COLO668 (cell line): ENCODE data around the gene CCDC148.
"Not testable (repeated sequence)": the region's sequence is repeated elsewhere in the genome, so short reads cannot be mapped to it uniquely, and the experiment has no call there.

Source experiments
- DNase-seq: peaks from one replicate; lab custom pipeline; 2025; ENCODE audit not compliant: unreplicated experiment; lab: John Stamatoyannopoulos, UW

Gene CCDC148

GRCh38 chr2:158297606-158298005, 158.9 kb downstream of the CCDC148 start:
- DNase-seq, result no peak

- no peak for DNase-seq
Observed at GRCh38 chr2:158297120-158297519, 159.4 kb downstream of the CCDC148 start.

GRCh38 chr2:158293722-158294121, 162.8 kb downstream of the CCDC148 start:
- DNase-seq, result no peak

- DNase-seq, result no peak
Observed at GRCh38 chr2:158291544-158292180, 164.9 kb downstream of the CCDC148 start.

- DNase-seq, result no peak
Observed at GRCh38 chr2:158290225-158290624, 166.3 kb downstream of the CCDC148 start.

- no peak for DNase-seq
Observed at GRCh38 chr2:158276619-158277471, 179.7 kb downstream of the CCDC148 start.

GRCh38 chr2:158273791-158274190, 182.8 kb downstream of the CCDC148 start:
- DNase-seq, result no peak

GRCh38 chr2:158270536-158270935, 186.0 kb downstream of the CCDC148 start:
- no peak for DNase-seq

GRCh38 chr2:158269143-158269542, 187.4 kb downstream of the CCDC148 start:
- DNase-seq, result peak; percentile 87

- DNase-seq, result peak; percentile 74
Observed at GRCh38 chr2:158266111-158266510, 190.4 kb downstream of the CCDC148 start.

- no peak for DNase-seq
Observed at GRCh38 chr2:158255257-158255656, 201.3 kb downstream of the CCDC148 start.

- no peak for DNase-seq
Observed at GRCh38 chr2:158253170-158253569, 203.4 kb downstream of the CCDC148 start.

- DNase-seq, result no peak
Observed at GRCh38 chr2:158251356-158251755, 205.2 kb downstream of the CCDC148 start.

- DNase-seq, result no peak
Observed at GRCh38 chr2:158243392-158243791, 213.2 kb downstream of the CCDC148 start.

- no peak for DNase-seq
Observed at GRCh38 chr2:158242280-158242679, 214.3 kb downstream of the CCDC148 start.

GRCh38 chr2:158240975-158241374, 215.6 kb downstream of the CCDC148 start:
- DNase-seq, result no peak

GRCh38 chr2:158239271-158239670, 217.3 kb downstream of the CCDC148 start:
- DNase-seq, result no peak

- DNase-seq, result no peak
Observed at GRCh38 chr2:158234497-158234896, 222.1 kb downstream of the CCDC148 start.

- DNase-seq, result no peak
Observed at GRCh38 chr2:158232476-158232875, 224.1 kb downstream of the CCDC148 start.

- DNase-seq, result no peak
Observed at GRCh38 chr2:158228943-158229508, 227.5 kb downstream of the CCDC148 start.

GRCh38 chr2:158223066-158223465, 233.5 kb downstream of the CCDC148 start:
- not testable (repeated sequence) for DNase-seq
